H1 (cell line): Measurements from ENCODE around the gene HOMER1.

ENCODE experiments used
- CTCF ChIP-seq, 3 experiments: IDR thresholded peaks; 1 replicate in 2 of 3; 2 replicates in 1 of 3; pipeline versions ENCODE4 v1.5.1 to v1.6.1; 2011; ENCODE audit warnings: low read length in 3 of 3, mild to moderate bottlenecking in 3 of 3, inconsistent platforms in 2 of 3, low read depth in 1 of 3, moderate library complexity in 1 of 3; ENCODE audit not compliant: insufficient read depth in 1 of 3; ENCODE audit errors: control extremely low read depth in 1 of 3
- E2F6 ChIP-seq: IDR thresholded peaks from 2 replicates; pipeline ENCODE4 v1.6.1; 2012; ENCODE audit warnings: inconsistent platforms
- FOSL1 ChIP-seq: IDR thresholded peaks from 2 replicates; pipeline ENCODE4 v1.6.1; 2011; ENCODE audit warnings: mild to moderate bottlenecking, low read depth, low read length, moderate library complexity; ENCODE audit not compliant: insufficient read depth
- RXRA ChIP-seq: IDR thresholded peaks from 2 replicates; pipeline ENCODE4 v1.6.1; 2011; ENCODE audit warnings: low read depth, mild to moderate bottlenecking, low read length, moderate library complexity; ENCODE audit not compliant: insufficient read depth
- SP4 ChIP-seq: IDR thresholded peaks from 2 replicates; pipeline ENCODE4 v1.6.1; 2012; ENCODE audit warnings: low read length, inconsistent platforms
- TEAD4 ChIP-seq: IDR thresholded peaks from 2 replicates; pipeline ENCODE4 v1.6.1; 2012; ENCODE audit warnings: low read depth, low read length, inconsistent platforms, mixed read lengths
- USF2 ChIP-seq: IDR thresholded peaks from 2 replicates; pipeline ENCODE4 v1.6.1; 2011; ENCODE audit warnings: low read length, improper control_type of control experiment
- ZNF274 ChIP-seq: IDR thresholded peaks from 2 replicates; pipeline ENCODE4 v1.7.0; 2012; ENCODE audit warnings: low read length, borderline replicate concordance; ENCODE audit errors: extremely low read depth

- TF ChIP-seq CTCF (IDR thresholded peaks at IDR 0.05; ENCODE audit: control extremely low read depth in 1 of 3, insufficient read depth in 1 of 3, low read depth in 1 of 3, low read length in 3 of 3) (no peak), USF2 (no peak), SP4 (no peak), FOSL1 (no peak), RXRA (no peak), TEAD4 (no peak), ZNF274 (no peak), E2F6 (no peak)
Observed at GRCh38 chr5:79474367-79475151, 39.4 kb downstream of the HOMER1 start.
